Adrenal gland (tissue), 5 donors: ENCODE data around the gene SLC25A28.

Source experiments
- POLR2A ChIP-seq, 2 donors: fragments of 450-650 bp; IDR thresholded peaks; one replicate each; pipeline ENCODE4 v1.6.1; 2017; ENCODE audit warnings: antibody characterized with exemption in 2 of 2, mild to moderate bottlenecking in 2 of 2, moderate library complexity in 1 of 2
- TF ChIP-seq, protein P1 (sequence below), 6 experiments: fragments of 450-650 bp in 4 of 6; fragments of 200-600 bp in 2 of 6; sonication (generic) in 1 of 6; IDR thresholded peaks; 1 replicate in 5 of 6; 2 replicates in 1 of 6; pipeline versions ENCODE4 v1.5.1 to v1.8.0; 2016 to 2021; ENCODE audit warnings: antibody characterized with exemption in 6 of 6, mild to moderate bottlenecking in 2 of 6, moderate library complexity in 1 of 6
- donor health status: DM: no; HTN: no; CAD: no.

DNA sequence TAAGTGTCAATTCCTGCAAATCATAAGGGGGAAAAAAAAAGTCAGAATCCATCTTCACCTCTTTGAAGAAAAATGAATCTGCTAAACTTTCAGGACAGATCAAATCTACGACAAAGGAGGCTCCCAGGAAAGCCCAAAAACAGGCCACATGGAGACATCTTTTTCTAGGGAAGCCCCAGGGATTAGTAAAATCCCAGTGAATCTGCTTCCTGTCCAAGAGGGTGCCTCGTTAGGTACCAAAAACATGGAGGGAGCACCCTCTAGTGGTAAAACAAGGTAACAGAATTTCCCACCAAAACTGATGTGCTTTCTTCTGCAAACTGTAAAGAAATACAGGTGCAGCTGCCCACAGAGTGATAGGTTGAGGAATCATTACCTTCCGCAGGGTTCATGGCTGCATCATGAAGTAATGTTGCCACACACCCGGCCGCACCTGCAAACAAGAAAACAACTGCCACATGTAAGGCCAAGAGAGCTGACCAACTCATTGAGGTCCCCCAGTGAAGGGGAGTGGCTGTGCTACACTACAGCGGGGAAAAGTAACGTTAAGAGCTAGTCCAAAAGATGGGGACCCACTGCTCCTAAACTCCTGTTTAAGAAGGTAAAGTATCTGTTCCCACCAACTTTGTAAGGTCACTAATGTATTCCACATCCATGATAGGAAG is 7.9 kb downstream of the SLC25A28 start:
- TF ChIP-seq, protein P1, sequence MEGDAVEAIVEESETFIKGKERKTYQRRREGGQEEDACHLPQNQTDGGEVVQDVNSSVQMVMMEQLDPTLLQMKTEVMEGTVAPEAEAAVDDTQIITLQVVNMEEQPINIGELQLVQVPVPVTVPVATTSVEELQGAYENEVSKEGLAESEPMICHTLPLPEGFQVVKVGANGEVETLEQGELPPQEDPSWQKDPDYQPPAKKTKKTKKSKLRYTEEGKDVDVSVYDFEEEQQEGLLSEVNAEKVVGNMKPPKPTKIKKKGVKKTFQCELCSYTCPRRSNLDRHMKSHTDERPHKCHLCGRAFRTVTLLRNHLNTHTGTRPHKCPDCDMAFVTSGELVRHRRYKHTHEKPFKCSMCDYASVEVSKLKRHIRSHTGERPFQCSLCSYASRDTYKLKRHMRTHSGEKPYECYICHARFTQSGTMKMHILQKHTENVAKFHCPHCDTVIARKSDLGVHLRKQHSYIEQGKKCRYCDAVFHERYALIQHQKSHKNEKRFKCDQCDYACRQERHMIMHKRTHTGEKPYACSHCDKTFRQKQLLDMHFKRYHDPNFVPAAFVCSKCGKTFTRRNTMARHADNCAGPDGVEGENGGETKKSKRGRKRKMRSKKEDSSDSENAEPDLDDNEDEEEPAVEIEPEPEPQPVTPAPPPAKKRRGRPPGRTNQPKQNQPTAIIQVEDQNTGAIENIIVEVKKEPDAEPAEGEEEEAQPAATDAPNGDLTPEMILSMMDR (IDR thresholded peaks at IDR 0.05) = peak; percentile 73 to 83 (median 76)
- TF ChIP-seq POLR2A (IDR thresholded peaks at IDR 0.05) = no peak
